AG10803 (cell line): ENCODE measurements around the gene KLF6.

ENCODE experiments used
- DNase-seq: peaks from one replicate; pipeline ENCODE4 v3.0.0; 2010; ENCODE audit warnings: low read depth
- H3K4me3 ChIP-seq: 2 replicates; pipeline ENCODE4 v1.5.1; 2011; ENCODE audit warnings: mild to moderate bottlenecking, low read length, control low read depth
- TF ChIP-seq, protein P1 (sequence below): conservative IDR thresholded peaks from 2 replicates; pipeline ENCODE4 v1.5.1; 2011; ENCODE audit warnings: mild to moderate bottlenecking, low read length, control low read depth, inconsistent platforms

The KLF6 gene

DNA sequence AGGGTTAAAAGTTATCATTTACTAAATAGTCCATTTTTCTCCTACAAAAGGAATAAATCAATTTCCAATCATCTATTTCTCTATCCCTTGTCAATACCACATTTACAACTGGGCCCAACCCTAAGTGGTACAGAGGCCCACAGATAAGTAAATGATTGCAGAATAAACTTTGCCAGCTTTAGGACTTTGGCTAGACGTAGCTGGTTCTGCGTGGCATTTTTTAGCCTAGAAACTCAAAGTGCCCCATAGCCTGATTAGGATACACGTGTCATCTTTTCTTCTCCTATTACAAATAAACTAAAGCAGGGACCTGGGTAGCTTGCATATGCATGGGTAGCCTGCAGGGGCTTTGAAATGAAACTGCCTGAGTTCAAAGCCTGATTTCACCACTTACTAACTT, 56.4 kb downstream of the KLF6 start:
- H3K4me3 ChIP-seq = no peak overlapping the region
- no peak for DNase-seq
- TF ChIP-seq, protein P1, sequence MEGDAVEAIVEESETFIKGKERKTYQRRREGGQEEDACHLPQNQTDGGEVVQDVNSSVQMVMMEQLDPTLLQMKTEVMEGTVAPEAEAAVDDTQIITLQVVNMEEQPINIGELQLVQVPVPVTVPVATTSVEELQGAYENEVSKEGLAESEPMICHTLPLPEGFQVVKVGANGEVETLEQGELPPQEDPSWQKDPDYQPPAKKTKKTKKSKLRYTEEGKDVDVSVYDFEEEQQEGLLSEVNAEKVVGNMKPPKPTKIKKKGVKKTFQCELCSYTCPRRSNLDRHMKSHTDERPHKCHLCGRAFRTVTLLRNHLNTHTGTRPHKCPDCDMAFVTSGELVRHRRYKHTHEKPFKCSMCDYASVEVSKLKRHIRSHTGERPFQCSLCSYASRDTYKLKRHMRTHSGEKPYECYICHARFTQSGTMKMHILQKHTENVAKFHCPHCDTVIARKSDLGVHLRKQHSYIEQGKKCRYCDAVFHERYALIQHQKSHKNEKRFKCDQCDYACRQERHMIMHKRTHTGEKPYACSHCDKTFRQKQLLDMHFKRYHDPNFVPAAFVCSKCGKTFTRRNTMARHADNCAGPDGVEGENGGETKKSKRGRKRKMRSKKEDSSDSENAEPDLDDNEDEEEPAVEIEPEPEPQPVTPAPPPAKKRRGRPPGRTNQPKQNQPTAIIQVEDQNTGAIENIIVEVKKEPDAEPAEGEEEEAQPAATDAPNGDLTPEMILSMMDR = no peak

DNA sequence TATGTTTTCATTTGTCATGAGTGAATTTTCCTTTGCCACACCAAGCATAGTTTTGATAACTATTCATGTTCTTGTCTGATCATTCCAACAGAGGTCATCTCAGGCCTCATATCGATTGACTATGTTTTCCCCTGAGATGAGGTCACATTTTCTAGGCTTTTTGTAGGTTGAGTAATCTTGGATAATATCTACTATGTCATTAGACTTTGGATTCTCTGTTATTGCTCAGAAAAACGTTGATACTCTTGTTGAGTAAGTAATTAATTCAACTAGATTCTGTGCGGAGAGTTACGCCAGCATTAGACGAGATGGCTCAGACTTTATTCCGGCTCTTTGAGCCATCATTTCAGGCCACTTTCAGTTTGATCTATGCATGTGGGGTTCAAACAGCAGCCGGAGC, 57.7 kb downstream of the KLF6 start:
- peak; percentile 22 for DNase-seq
- TF ChIP-seq, protein P1 = no peak

More for the DNA sequence above, 57.7 kb downstream of the KLF6 start:
- no peak overlapping the region; the same call in 1 of the 2 replicates for H3K4me3 ChIP-seq
